Activated naive CD8-positive, alpha-beta T cell (primary cell): ENCODE data around the gene EPAS1.

Experiments used
- H3K27ac Mint-ChIP-seq: one replicate; pipeline ENCODE4 v1.8.0; 2021; ENCODE audit warnings: mixed read lengths
- H3K27me3 Mint-ChIP-seq: one replicate; pipeline ENCODE4 v1.8.0; 2021; ENCODE audit warnings: mixed read lengths
- H3K36me3 Mint-ChIP-seq: one replicate; pipeline ENCODE4 v1.8.0; 2021; ENCODE audit warnings: mixed read lengths
- H3K4me1 Mint-ChIP-seq: one replicate; pipeline ENCODE4 v1.8.0; 2021; ENCODE audit warnings: low read depth, mixed read lengths
- H3K4me3 Mint-ChIP-seq: one replicate; pipeline ENCODE4 v1.8.0; 2021; ENCODE audit warnings: mild to moderate bottlenecking, mixed read lengths
- H3K9me3 Mint-ChIP-seq: one replicate; pipeline ENCODE4 v1.8.0; 2021; ENCODE audit warnings: low read depth, mixed read lengths

Gene EPAS1

DNA sequence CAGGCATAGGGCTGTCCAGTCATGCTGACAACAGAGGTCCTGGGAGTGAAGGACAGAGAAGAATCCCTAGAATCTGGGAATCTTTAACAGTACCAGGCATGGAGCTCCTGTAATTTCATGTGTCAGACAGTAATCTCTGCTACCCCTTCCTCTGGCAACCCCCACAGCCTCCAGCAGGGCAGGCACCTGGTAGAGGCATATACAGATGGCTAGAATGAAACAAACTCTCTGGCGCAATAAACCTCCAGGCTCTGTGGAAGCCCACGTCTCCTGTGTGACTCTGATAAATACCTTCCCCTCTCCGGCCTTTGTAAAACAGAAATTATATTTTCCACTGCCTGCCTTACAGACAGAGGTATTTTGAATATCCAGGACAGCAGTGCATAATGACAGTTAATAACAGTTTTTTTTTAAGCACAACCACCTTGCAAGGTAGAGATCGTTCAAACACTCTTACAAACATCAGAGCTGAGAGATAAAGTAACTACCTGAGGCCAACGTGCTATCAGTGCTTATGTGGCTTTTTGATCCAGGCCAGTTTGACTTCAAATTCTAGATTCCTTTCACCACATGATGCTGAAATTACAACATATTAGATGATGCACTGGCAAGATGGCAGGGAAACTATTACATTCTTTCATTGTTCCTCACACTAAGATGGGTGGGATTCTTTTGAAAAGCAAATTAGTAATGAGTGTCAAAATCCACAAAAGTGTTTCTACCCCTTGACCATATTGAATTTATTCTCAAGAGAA lies 134.5 kb downstream of the EPAS1 start:
- Mint-ChIP-seq H3K27me3 (no peaks in the 10 kb centered on the region), H3K4me1 (peaks cover 37% of the 10 kb centered on the region), H3K9me3 (no peaks in the 10 kb centered on the region), H3K36me3 (no peaks in the 10 kb centered on the region), H3K27ac (peak overlapping the region; percentile 24), H3K4me3 (peak overlapping the region; percentile 21)

DNA sequence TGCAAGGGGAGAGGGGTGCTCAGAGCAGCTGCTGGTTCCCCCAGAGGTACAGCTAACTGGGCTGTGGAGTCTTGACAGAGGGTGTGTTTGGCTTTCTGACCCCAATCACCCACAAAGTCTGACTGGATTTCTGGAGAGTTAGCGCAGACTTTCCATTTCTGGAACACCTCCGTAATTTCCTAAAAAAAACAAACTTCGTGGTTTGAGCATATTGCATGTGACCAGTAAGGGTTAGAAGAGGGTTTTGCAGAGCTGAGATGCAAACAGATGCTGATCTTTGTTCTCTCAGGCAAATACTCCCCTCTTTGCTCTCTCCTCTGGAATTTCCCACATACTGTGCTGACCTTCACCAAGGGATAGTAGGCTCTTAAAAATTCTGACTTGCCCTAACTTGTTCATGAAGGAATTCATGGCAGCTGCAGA lies 137.7 kb downstream of the EPAS1 start:
- Mint-ChIP-seq H3K27ac (no peak overlapping the region), H3K27me3 (no peaks in the 10 kb centered on the region), H3K4me3 (no peak overlapping the region), H3K4me1 (peaks cover 56% of the 10 kb centered on the region), H3K36me3 (no peaks in the 10 kb centered on the region), H3K9me3 (peaks cover 3% of the 10 kb centered on the region)

- Mint-ChIP-seq H3K27ac (no peak overlapping the region), H3K27me3 (no peaks in the 10 kb centered on the region), H3K36me3 (no peaks in the 10 kb centered on the region), H3K4me1 (peaks cover 57% of the 10 kb centered on the region), H3K9me3 (peaks cover 3% of the 10 kb centered on the region), H3K4me3 (no peak overlapping the region)
These were observed 138.1 kb downstream of the EPAS1 start for GRCh38 chr2:46435353-46435752.

- Mint-ChIP-seq H3K27ac (no peak overlapping the region), H3K4me1 (peaks cover 55% of the 10 kb centered on the region), H3K27me3 (no peaks in the 10 kb centered on the region), H3K4me3 (no peak overlapping the region), H3K9me3 (peaks cover 3% of the 10 kb centered on the region), H3K36me3 (no peaks in the 10 kb centered on the region)
These were observed 138.7 kb downstream of the EPAS1 start for GRCh38 chr2:46435796-46436360.
